Kidney (tissue), 22 donors: Measurements from ENCODE around the gene STAC2. TPM values are rescaled to one million over a fixed set of nuclear protein-coding genes. Genes with fewer than 3 reads are reported as not detected.

Source experiments
- DNase-seq, 5 donors: peaks; one replicate each; pipeline ENCODE4 v3.0.0-alpha.2; 2013 to 2020
- FAIRE-seq: peaks from 2 replicates; lab custom pipeline; 2012; peaks lifted over from hg19 to GRCh38; lab: Jason Lieb, UNC
- H3K27ac ChIP-seq, 2 donors: one replicate each; pipeline ENCODE4 v1.7.0; 2013; ENCODE audit warnings: low read depth in 2 of 2, low read length in 2 of 2, inconsistent platforms in 1 of 2
- H3K27me3 ChIP-seq: one replicate; pipeline ENCODE4 v1.7.1; 2013; ENCODE audit warnings: low read length, inconsistent platforms; ENCODE audit not compliant: control insufficient read depth, insufficient read depth
- H3K36me3 ChIP-seq, 3 donors: one replicate each; pipeline versions ENCODE4 v1.7.0 to v1.7.1; 2013; ENCODE audit warnings: low read length in 3 of 3, control low read depth in 1 of 3, inconsistent platforms in 1 of 3; ENCODE audit not compliant: insufficient read depth in 3 of 3, control insufficient read depth in 2 of 3
- H3K4me1 ChIP-seq, 3 donors: one replicate each; pipeline versions ENCODE4 v1.7.0 to v1.7.1; 2013; ENCODE audit warnings: low read length in 3 of 3, inconsistent platforms in 1 of 3, low read depth in 1 of 3; ENCODE audit not compliant: control insufficient read depth in 2 of 3, insufficient read depth in 2 of 3
- H3K4me3 ChIP-seq, 3 donors: one replicate each; pipeline versions ENCODE4 v1.7.0 to v1.8.1; 2013; ENCODE audit warnings: low read length in 3 of 3, control low read depth in 1 of 3, inconsistent platforms in 1 of 3
- H3K9ac ChIP-seq, 3 donors: one replicate each; pipeline versions ENCODE4 v1.7.0 to v1.7.1; 2013; ENCODE audit warnings: low read length in 3 of 3, control low read depth in 1 of 3, inconsistent platforms in 1 of 3
- H3K9me3 ChIP-seq, 3 donors: one replicate each; pipeline versions ENCODE4 v1.7.0 to v1.7.1; 2013; ENCODE audit warnings: low read length in 3 of 3, control low read depth in 1 of 3, inconsistent platforms in 1 of 3; ENCODE audit not compliant: control insufficient read depth in 2 of 3, insufficient read depth in 1 of 3
- CTCF ChIP-seq: IDR thresholded peaks from 3 replicates; pipeline ENCODE4 v1.5.1; 2012; ENCODE audit warnings: mild to moderate bottlenecking, moderate library complexity, borderline replicate concordance; ENCODE audit not compliant: insufficient read depth; ENCODE audit errors: extremely low read depth
- intact Hi-C: fragments of 100-400 bp; cut with DNase I; formaldehyde crosslinking; loops from one replicate; pipeline ENCODE4 v1.11.1; 2022
- long read RNA-seq, 10 donors: library from polyadenylated mRNA in 1 of 10; unstranded in 1 of 10; transcript quantifications; one replicate each; pipeline ENCODE4 v2.0.0 and lab custom pipeline, GENCODE V29; 2021 to 2026
- polyA plus RNA-seq: library from polyadenylated mRNA; stranded (reverse); fragments of 350-450 nt; fragmentation: Illumina TruSeq; extraction: RNeasy Lipid Tissue Mini Kit (QIAGEN cat#74804); gene quantifications from one replicate; pipeline ENCODE4 v1.2.3, GENCODE V29; 2014; ENCODE audit warnings: low read depth, low replicate concordance; ENCODE audit not compliant: insufficient read depth
- total RNA-seq: library from RNA; stranded (reverse); fragmentation: NEBNext Ultra II Directional; extraction: Animal tissue kit (Norgen Biotek cat#: 25700); gene quantifications from one replicate; pipeline ENCODE4 v1.2.1, GENCODE V29; 2021
- donor health status: control.
- donor health status: control.
- donor health status: control.
- donor health status: control.
- donor health status: control.
- donor health status: DM: yes; HTN: yes; CAD: no.
- donor health status: Normal renal cell carcinoma (clear cell type).

The STAC2 gene
- 15.3 TPM for total RNA-seq
- polyA plus RNA-seq: 18.9 TPM
- long read RNA-seq, donor 1, partial matches to known transcripts: 0 of 1 reads
- long read RNA-seq, donor 1, other reads (novel, unspliced or antisense): 0 of 1 reads
- long read RNA-seq, donor 2, partial matches to known transcripts: 0 of 2 reads
- long read RNA-seq, donor 2, other reads (novel, unspliced or antisense): 0 of 2 reads
- long read RNA-seq, donor 3, partial matches to known transcripts: 0 of 1 reads
- long read RNA-seq, donor 3, other reads (novel, unspliced or antisense): 0 of 1 reads
- long read RNA-seq, donor 4: 0 reads
- long read RNA-seq, donor 5: 0 reads
- long read RNA-seq, donor 6: 0 reads
- long read RNA-seq, donor 7, partial matches to known transcripts: 2 of 7 reads
- long read RNA-seq, donor 7, other reads (novel, unspliced or antisense): 3 of 7 reads
- long read RNA-seq, donor 8: 0 reads
- long read RNA-seq, donor 9: 0 reads
- long read RNA-seq, donor 10, partial matches to known transcripts: 0 of 1 reads
- long read RNA-seq, donor 10, other reads (novel, unspliced or antisense): 0 of 1 reads

- Histone ChIP-seq H3K9me3 (no peaks in the 10 kb centered on the region), H3K4me3 (peak within 1 kb of the TSS in 2 of 3 donors; percentile 43 to 51), H3K4me1 (peaks cover 0 to 3% (median 0%) of the 10 kb centered on the region in 3 donors), H3K27ac (no peak within 1 kb of the TSS), H3K27me3 (peaks cover 4% of the 10 kb centered on the region), H3K36me3 (no peaks in the 10 kb centered on the region), H3K9ac (no peak within 1 kb of the TSS)
- FAIRE-seq (no peak), DNase-seq (peak in 2 of 5 donors; percentile 33 to 34)
- no peak for TF ChIP-seq CTCF
- intact Hi-C loops: no loop called here
Observed at GRCh38 chr17:39225308-39225958, at the start of gene STAC2. STAC2 (minus strand) TSS chr17:39225945; CDS start chr17:39225502, 443 bp downstream.

- Histone ChIP-seq H3K9ac (no peak overlapping the region), H3K36me3 (peaks cover 4 to 16% (median 4%) of the 10 kb centered on the region in 3 donors), H3K4me3 (no peak overlapping the region), H3K27ac (no peak overlapping the region), H3K9me3 (no peaks in the 10 kb centered on the region), H3K4me1 (no peaks in the 10 kb centered on the region), H3K27me3 (no peaks in the 10 kb centered on the region)
- FAIRE-seq (no peak), DNase-seq (no peak)
- intact Hi-C loops: no loop called here
- TF ChIP-seq CTCF: no peak
Observed at GRCh38 chr17:39271546-39271945, 45.8 kb upstream of the STAC2 start.

GRCh38 chr17:39270923-39271322 lies 45.2 kb upstream of the STAC2 start:
- H3K9me3 ChIP-seq: no peaks in the 10 kb centered on the region
- peaks cover 4 to 16% (median 4%) of the 10 kb centered on the region in 3 donors for H3K36me3 ChIP-seq
- H3K27ac ChIP-seq: no peak overlapping the region
- H3K9ac ChIP-seq: no peak overlapping the region
- FAIRE-seq (no peak), DNase-seq (peak in 1 of 5 donors; percentile 40)
- no peak overlapping the region for H3K4me3 ChIP-seq
- intact Hi-C loops: no loop called here
- peak; percentile 19 for TF ChIP-seq CTCF
- H3K27me3 ChIP-seq: no peaks in the 10 kb centered on the region
- H3K4me1 ChIP-seq: no peaks in the 10 kb centered on the region
